GM11168 (cell line): ENCODE results near the gene CCDC3.

Experiments
- in situ Hi-C: fragments of 300-500 bp; cut with MboI; formaldehyde crosslinking; loops from one replicate; pipeline ENCODE4 v1.12.0; 2022; ENCODE audit warnings: low sequenced_read_pairs; ENCODE audit not compliant: unreplicated experiment

The CCDC3 gene

GRCh38 chr10:12965571-12965970 lies 35.9 kb downstream of the CCDC3 start:
- in situ Hi-C loops = no loop called here

GRCh38 chr10:12962556-12962955 lies 39.0 kb downstream of the CCDC3 start:
- in situ Hi-C loops = no loop called here

GRCh38 chr10:12961416-12962205 lies 39.9 kb downstream of the CCDC3 start:
- in situ Hi-C loops = no loop called here

GRCh38 chr10:12960941-12961340 lies 40.6 kb downstream of the CCDC3 start:
- in situ Hi-C loops = no loop called here

GRCh38 chr10:12960334-12960898 lies 41.1 kb downstream of the CCDC3 start:
- in situ Hi-C loops = no loop called here

GRCh38 chr10:12958546-12959110 lies 42.9 kb downstream of the CCDC3 start:
- in situ Hi-C loops = no loop called here

- in situ Hi-C loops = no loop called here
These were observed 44.4 kb downstream of the CCDC3 start for GRCh38 chr10:12957081-12957480.

- in situ Hi-C loops = no loop called here
These were observed 46.6 kb downstream of the CCDC3 start for GRCh38 chr10:12954866-12955265.

- in situ Hi-C loops = no loop called here
These were observed 50.9 kb downstream of the CCDC3 start for GRCh38 chr10:12950583-12951128.

GRCh38 chr10:12949248-12949647 lies 52.3 kb downstream of the CCDC3 start:
- in situ Hi-C loops = no loop called here

- in situ Hi-C loops = no loop called here
These were observed 53.8 kb downstream of the CCDC3 start for GRCh38 chr10:12947741-12948140.

GRCh38 chr10:12946372-12946771 lies 55.1 kb downstream of the CCDC3 start:
- in situ Hi-C loops = no loop called here

- in situ Hi-C loops = no loop called here
These were observed 55.7 kb downstream of the CCDC3 start for GRCh38 chr10:12945690-12946359.

- in situ Hi-C loops = no loop called here
These were observed 56.6 kb downstream of the CCDC3 start for GRCh38 chr10:12944931-12945330.

- in situ Hi-C loops = no loop called here
These were observed 58.1 kb downstream of the CCDC3 start for GRCh38 chr10:12943425-12943824.

- in situ Hi-C loops = no loop called here
These were observed 59.5 kb downstream of the CCDC3 start for GRCh38 chr10:12941966-12942365.

- in situ Hi-C loops = no loop called here
These were observed 60.7 kb downstream of the CCDC3 start for GRCh38 chr10:12940791-12941190.

GRCh38 chr10:12938271-12938670 lies 63.2 kb downstream of the CCDC3 start:
- in situ Hi-C loops = no loop called here

- in situ Hi-C loops = no loop called here
These were observed 64.0 kb downstream of the CCDC3 start for GRCh38 chr10:12937527-12937926.

- in situ Hi-C loops = no loop called here
These were observed 66.7 kb downstream of the CCDC3 start for GRCh38 chr10:12934777-12935176.

- in situ Hi-C loops = no loop called here
These were observed 72.1 kb downstream of the CCDC3 start for GRCh38 chr10:12929381-12929780.
